GM12864 (cell line): ENCODE data around the gene SLMAP.

Source experiments
- DNase-seq: peaks from one replicate; pipeline ENCODE4 v3.0.0-alpha.2; 2011; ENCODE audit warnings: low read depth
- H3K4me3 ChIP-seq: 2 replicates; pipeline ENCODE4 v1.5.1; 2011; ENCODE audit warnings: mild to moderate bottlenecking, low read depth, low read length, control low read depth
- CTCF ChIP-seq: IDR thresholded peaks from 2 replicates; pipeline ENCODE4 v1.5.1; 2011; ENCODE audit warnings: low read depth, mild to moderate bottlenecking, moderate library complexity, low read length, control low read depth, inconsistent platforms; ENCODE audit errors: missing control alignments

Gene SLMAP

GRCh38 chr3:57779666-57780065 lies 23.6 kb downstream of the SLMAP start:
- no peak for TF ChIP-seq CTCF
- DNase-seq, result no peak
- no peak overlapping the region for H3K4me3 ChIP-seq

GRCh38 chr3:57783186-57784088 lies 27.3 kb downstream of the SLMAP start:
- H3K4me3 ChIP-seq, result no peak overlapping the region
- TF ChIP-seq CTCF, result no peak
- DNase-seq, result no peak

- no peak overlapping the region for H3K4me3 ChIP-seq
- no peak for DNase-seq
- no peak for TF ChIP-seq CTCF
These were observed 28.1 kb downstream of the SLMAP start for GRCh38 chr3:57784089-57784735.

- H3K4me3 ChIP-seq, result no peak overlapping the region
- no peak for TF ChIP-seq CTCF
- no peak for DNase-seq
These were observed 29.3 kb downstream of the SLMAP start for GRCh38 chr3:57785446-57785845.

- peak; percentile 27 for DNase-seq
- no peak for TF ChIP-seq CTCF
These were observed 31.9 kb downstream of the SLMAP start for GRCh38 chr3:57787867-57788623.

GRCh38 chr3:57788624-57789018 lies 32.5 kb downstream of the SLMAP start:
- DNase-seq, result no peak
- TF ChIP-seq CTCF, result no peak
- H3K4me3 ChIP-seq, result no peak overlapping the region

More at GRCh38 chr3:57787867-57788623, 31.9 kb downstream of the SLMAP start:
- H3K4me3 ChIP-seq, result no peak overlapping the region
